Kasumi-1 (cell line): ENCODE data around the gene FANCL.
A peak's percentile ranks its signal among the peaks of the same experiment; 100 is the strongest.
"Not testable (repeated sequence)": the region's sequence is repeated elsewhere in the genome, so short reads cannot be mapped to it uniquely, and the experiment has no call there.

Experiments
- DNase-seq, 2 experiments: peaks; one replicate each; lab custom pipeline; 2025; lab: John Stamatoyannopoulos, UW

Gene FANCL

DNA sequence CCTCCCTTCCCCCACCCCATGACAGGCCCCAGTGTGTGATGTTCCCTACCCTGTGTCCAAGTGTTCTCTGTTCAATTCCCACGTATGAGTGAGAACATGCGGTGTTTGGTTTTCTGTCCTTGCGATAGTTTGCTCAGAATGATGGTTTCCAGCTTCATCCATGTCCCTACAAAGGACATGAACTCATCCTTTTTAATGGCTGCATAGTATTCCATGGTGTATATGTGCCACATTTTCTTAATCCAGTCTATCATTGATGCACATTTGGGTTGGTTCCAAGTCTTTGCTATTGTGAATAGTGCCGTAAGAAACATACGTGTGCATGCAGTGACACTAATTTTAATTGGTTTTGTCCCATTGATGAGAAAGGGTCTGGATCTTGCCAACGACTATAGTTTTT, 95.4 kb downstream of the FANCL start:
- DNase-seq, result not testable (repeated sequence)

DNA sequence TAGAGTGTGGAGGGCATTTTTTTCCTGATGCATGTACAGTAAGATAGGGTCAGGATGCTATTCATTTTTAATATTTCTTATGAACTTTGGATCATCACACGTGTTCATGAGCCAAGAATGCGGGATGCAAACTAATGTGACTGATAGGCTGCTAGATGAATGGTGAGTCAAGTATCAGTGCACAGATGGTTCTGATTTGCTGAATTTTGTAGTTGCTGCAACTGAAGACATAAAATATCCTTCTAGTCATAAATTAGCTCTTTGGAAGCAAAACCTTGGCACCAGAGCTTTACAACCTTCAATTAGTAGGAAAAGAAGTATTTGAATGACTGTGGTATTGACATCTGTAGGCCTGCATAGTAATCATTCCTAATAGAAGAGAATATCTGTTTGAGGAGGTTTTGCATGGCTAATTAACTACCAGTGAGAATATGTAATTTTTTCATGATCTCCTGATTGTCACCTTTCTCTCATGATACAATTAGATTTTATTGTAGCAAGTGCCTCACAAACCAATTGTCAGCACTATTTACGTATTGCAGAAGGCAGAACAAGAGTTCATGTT, 100.5 kb downstream of the FANCL start:
- DNase-seq, result no peak

DNA sequence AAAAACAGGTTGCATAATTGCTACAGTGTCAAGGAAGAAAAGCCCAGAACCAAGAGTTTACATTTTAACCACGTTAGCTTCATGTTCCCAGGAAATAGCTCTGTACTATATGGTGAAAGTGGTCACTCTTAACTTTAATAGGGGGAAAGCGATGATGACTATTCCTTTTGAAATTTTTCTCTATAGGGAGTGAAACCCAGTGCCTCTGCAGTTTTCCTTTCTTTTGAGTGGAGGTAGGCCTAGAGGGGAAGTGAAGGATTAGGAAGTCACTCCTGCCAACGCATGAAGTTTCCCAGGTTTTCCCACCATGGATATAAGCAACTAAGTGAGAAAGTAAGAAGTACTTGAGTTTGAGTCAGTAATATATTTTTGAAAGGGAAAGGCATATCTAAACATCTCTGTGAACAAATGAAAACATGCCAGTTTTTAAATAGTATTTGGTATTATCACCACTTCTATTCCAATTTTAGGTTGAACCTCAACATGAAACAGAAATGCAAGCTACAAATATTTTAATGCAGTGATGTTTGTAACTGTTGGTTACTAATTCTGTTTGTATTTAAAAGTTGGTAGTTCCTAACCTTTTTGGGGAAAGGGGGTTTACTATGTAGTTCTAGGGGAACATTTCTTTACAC, 102.6 kb downstream of the FANCL start:
- no peak for DNase-seq

DNA sequence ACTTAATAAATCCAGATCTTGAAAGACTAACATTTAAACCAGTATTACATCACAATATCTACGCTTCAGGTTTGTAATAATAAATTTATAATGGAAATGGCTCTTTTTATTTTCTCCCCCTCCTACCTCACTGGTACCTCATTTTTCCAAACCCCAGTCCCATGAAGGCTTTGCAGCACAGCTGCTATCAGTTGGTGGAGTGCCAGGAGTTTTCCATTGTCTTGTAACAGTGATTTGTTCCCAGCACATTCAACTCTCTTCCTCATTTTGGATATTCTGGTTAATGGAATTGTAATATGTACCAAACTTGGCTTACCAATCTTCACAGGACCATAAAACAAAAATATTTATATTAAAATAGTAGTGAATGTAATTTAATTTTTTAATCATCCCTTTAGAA, 103.3 kb downstream of the FANCL start:
- no peak for DNase-seq

DNA sequence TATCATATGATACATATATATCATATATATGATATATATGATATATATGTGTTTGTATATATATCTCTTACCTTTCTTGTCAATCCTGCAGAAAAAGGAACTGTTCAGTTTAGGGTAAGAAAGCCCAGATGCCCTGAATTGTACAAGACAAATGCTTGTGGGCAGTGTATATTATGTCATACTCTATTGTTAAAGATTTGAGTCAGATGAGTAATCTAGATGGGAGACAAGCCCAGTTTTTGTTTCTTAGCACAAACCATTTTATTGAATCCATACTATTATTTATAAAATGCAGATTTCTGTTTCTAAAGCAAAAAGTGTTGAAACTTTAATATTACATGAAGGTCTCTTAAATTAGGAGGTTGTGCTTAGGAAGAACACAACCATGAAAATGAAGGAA, 103.9 kb downstream of the FANCL start:
- no peak for DNase-seq

DNA sequence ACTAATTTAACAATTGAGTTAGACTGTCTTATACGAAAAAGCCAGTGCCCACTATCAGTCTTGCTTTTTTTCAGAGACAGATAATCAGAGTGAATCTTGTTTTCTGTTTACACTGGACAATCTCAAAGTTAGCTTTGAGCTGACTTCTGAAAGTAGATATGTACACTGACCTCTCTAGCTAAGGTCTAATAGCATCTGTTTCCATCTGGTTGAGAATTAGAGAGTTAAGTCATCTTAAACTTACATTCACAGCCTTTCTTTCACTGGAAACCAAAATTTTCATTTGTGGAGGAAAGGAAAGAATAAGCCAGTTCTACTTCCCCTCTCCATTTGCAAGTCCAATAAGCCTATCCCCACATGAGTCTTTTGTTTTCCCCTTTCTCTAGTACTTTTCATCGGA, 105.3 kb downstream of the FANCL start:
- DNase-seq, result no peak

DNA sequence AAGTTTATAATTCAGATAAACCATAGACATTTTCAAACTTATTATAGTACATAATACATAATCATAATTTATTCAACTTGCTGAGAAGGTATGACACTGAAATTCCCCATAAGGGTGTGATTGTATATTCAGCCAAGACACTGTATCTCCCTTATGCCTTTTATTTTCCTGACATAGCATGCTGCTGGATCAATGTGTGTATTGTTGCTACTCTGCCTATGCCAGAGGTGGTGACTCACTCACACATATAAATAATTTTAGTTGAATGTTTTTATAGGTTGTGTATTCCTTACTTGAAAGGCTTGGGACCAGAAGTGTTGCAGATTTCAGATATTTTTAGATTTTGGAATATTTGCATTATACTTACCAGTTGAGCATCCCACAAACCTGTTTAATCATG, 107.7 kb downstream of the FANCL start:
- DNase-seq, result no peak

DNA sequence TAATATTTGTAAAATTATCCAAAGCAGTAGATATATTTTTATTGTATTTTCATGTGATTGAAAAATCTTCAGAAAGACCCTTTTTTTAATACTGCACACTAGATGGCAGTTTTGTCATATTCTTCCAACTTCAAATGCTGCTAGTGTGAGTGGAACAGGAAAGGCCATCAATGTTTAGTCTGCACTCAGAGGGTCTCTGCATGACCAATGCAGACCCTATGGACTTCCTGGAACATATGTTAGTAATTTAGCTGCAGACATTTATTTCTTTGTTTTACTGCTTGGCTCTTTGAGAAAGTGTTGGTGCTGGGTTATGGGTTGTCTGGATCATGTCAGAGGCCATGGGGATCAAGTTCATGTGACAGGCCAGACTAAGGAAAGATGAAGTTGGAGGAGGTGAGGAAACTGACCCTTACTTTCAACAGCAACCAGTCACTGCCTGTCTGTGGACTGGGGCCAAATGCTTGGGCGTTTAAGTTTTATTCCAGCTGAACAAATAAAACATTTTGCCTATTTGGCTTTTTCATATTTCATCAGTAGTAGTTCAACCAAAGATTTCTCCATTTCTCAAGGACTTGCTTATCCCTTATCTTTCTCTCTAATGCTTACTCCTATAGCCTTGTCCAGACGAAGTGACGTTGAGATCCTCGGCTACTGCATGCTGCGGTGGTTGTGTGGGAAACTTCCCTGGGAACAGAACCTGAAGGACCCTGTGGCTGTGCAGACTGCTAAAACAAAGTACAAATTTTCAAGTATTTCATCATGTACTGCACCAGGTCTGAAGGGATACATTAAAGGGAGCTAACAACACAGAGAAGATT, 109.7 kb downstream of the FANCL start:
- peak in 1 of 2 experiments; percentile 21 for DNase-seq

DNA sequence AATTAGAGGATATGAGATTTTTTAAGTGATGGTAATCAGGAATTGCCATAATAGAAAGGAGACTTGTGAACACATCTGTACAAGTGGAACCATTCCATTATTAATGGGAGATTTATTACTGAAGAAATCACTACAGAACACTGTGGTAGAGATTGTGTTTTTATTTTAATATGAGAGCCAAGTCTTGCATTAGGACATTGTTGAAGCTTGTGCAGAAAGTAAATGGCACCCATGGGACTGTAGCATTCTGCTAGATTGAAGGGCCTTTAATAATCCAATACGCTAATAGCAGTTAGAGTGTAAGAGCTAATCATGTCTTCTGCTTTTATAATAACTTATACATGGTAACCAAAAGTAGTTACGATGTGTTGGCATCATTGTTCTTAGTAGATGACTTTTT, 110.9 kb downstream of the FANCL start:
- DNase-seq, result no peak

DNA sequence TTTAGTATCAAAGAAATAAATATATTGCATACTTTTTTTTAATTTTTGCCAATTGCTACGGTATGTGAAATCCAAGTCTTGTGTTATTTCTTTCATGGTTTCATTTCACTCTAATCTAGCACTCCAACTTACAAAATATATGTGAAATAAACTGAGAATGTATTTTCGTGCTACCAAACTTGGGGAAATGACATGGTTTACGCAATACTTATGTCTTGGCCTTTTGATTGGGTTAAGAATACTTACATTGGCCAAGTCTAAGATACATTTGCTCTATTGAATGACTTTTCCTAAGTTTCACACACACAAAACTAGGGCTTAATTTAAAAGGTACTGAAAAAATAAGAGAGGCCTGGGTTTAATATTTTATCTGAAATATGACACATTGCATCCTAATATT, 114.0 kb downstream of the FANCL start:
- no peak for DNase-seq

DNA sequence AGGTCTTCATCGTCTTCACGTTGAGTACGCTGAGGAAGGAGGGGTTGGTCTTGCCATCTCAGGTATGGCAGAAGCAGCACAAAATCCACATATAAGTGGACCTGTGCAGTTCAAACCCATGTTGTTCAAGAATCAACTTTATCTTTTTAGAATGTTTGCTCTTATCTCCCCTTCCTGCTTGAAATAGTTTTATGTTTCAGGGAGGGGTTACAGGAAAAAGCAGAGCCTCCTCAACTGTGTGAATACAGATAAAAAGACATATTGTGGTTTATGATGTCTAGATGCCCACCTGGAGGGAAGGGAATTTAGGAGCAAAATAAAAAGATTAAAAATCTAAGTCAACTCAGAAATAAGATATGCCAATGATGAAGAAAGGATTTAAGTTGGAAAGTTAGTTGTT, 118.6 kb downstream of the FANCL start:
- no peak for DNase-seq

DNA sequence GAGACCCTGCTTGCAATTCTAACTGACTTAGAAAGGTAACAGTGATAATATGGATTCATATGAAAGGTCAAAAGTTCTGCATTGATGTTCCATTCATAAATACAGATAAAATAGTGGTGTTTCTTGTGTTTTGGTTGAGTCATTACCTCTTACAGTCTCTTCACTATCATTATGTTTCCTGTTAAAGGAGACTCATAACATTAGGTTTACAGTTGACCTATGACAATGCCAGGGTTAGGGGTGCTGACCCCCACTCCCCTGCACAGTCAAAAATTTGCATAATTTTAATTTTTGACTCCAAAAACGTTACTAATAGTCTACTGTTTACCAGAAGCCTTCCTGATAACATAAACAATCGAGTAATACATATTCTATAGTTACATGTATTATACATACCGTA, 119.1 kb downstream of the FANCL start:
- DNase-seq, result no peak

DNA sequence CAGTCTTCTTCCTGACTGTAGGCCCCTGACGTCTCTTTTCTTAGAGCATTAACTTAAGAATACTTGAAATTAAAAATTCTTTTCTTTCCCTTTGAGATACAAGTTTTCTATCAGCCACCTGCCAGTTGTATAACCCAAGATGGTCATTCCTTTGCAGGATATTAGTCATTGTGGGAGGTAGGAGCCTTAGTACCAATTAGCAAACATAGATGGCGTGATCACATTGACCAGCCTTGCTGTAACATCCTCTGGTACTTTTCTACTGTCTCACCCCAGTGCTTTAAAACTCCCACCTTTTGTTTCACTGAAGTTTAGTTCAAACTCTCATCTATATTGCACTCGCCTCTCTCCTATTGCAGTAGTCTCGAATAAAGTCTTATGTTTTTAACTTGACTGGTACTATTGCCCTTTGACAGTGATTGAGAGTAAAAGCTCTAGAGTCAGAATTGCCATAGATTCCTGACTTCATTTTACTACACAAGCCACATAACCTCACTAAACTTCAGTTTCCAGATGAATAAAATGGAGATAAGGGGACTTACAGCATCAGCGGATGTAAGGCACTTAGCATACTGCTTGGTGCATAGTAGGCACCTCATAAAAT, 120.4 kb downstream of the FANCL start:
- no peak for DNase-seq

DNA sequence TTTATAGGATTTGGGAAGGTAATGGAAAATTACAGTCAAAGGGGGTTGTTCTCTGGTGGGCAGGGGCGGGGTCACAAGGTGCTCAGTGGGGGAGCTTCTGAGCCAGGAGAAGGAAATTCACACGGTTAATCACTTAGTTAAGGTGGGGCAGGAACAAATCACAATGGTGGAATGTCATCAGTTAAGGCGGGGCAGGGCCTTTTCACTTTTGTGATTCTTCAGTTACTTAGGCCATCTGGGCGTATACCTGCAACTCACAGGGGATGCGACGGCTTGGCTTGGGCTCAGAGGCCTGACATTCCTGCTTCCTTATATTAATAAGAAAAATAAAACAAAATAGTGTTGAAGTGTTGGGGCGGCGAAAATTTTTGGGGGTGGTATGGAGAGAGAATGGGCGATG, 127.6 kb downstream of the FANCL start:
- not testable (repeated sequence) for DNase-seq

DNA sequence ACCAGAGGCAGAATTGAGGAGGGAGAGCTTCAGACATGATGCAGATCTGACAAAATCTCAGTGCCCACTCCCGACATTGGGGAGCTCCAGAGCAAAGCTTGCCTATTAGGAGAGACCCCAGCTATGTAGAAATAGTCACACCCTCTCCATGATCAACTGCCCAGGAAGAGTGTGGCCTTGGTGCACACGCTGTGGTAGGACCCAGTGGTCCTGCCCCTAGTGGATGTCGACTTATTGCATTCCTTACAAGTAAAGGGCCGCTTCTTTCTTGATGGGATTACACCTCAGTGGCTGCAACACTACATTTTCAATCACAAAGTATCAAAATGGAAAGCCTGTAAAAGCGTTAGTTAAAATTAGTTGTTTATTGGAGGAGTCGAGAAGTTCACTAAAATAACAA, 130.4 kb downstream of the FANCL start:
- DNase-seq, result peak in 1 of 2 experiments; percentile 16

DNA sequence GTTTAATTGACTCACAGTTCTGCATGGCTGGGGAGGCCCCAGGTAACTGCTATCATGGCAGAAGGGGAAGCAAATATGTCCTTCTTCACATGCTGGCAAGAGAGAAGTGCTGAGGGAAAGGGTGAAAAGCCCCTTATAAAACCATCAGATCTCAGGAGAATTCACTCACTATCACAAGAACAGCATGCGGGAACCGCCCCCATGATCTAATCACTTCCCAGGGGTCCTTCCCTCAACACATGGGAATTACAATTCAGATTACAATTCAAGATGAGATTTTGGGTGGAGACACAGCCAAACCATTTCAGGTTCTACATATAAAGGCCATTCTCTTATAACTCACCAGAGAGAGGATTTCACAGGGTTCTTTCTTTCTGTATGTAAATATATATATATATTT, 131.6 kb downstream of the FANCL start:
- DNase-seq, result no peak
